Chondrocyte (in vitro differentiated cells): ENCODE measurements around the gene CDK14. TPM values are rescaled to one million over a fixed set of nuclear protein-coding genes. Genes with fewer than 3 reads are reported as not detected.
A peak's percentile ranks its signal among the peaks of the same experiment; 100 is the strongest.

Experiments used
- DNase-seq: peaks from one replicate; pipeline ENCODE4 v3.0.0; 2021; ENCODE audit warnings: mixed read lengths, low spot score
- H3K27ac Mint-ChIP-seq: one replicate; pipeline ENCODE4 v1.8.0; 2021; ENCODE audit warnings: mild to moderate bottlenecking, moderate library complexity, mixed read lengths; ENCODE audit not compliant: unreplicated experiment
- H3K27me3 Mint-ChIP-seq: 2 replicates; pipeline ENCODE4 v1.8.0; 2021; ENCODE audit warnings: low read depth, mixed read lengths
- H3K36me3 Mint-ChIP-seq: 2 replicates; pipeline ENCODE4 v1.8.0; 2021; ENCODE audit warnings: low read depth, mixed read lengths
- H3K4me1 Mint-ChIP-seq: 2 replicates; pipeline ENCODE4 v1.8.0; 2021; ENCODE audit warnings: low read depth, mild to moderate bottlenecking, mixed read lengths
- H3K4me3 Mint-ChIP-seq: one replicate; pipeline ENCODE4 v1.8.0; 2021; ENCODE audit warnings: mild to moderate bottlenecking, moderate library complexity, mixed read lengths; ENCODE audit not compliant: unreplicated experiment
- H3K9me3 Mint-ChIP-seq: 2 replicates; pipeline ENCODE4 v1.8.0; 2021; ENCODE audit warnings: low read depth, mixed read lengths
- CTCF ChIP-seq: fragments of 200-600 bp; sonication (generic); IDR thresholded peaks from 2 replicates; pipeline ENCODE4 v1.5.0; 2021; ENCODE audit warnings: antibody characterized with exemption, mild to moderate bottlenecking, moderate library complexity
- total RNA-seq: library from RNA; stranded (reverse); gene quantifications from 3 replicates; pipeline ENCODE4 v1.2.1, GENCODE V29; 2021

The CDK14 gene
- total RNA-seq, 1 donor from 2014 or later, result 61.4 TPM

GRCh38 chr7:90995996-90996395 is 399.9 kb downstream of the CDK14 start:
- H3K36me3 Mint-ChIP-seq, result peaks cover 10% of the 10 kb centered on the region
- H3K4me3 Mint-ChIP-seq, result no peak overlapping the region
- TF ChIP-seq CTCF, result no peak
- H3K27me3 Mint-ChIP-seq, result no peaks in the 10 kb centered on the region
- H3K4me1 Mint-ChIP-seq, result peaks cover 18% of the 10 kb centered on the region
- no peak overlapping the region for H3K27ac Mint-ChIP-seq
- peaks cover 3% of the 10 kb centered on the region for H3K9me3 Mint-ChIP-seq
- no peak for DNase-seq

- H3K27ac Mint-ChIP-seq, result no peak overlapping the region
These were observed 404.2 kb downstream of the CDK14 start for GRCh38 chr7:90999989-91000979.

GRCh38 chr7:91005024-91005423 is 408.9 kb downstream of the CDK14 start:
- peaks cover 28% of the 10 kb centered on the region for H3K4me1 Mint-ChIP-seq
- no peaks in the 10 kb centered on the region for H3K27me3 Mint-ChIP-seq
- peak; percentile 60 for DNase-seq
- H3K36me3 Mint-ChIP-seq, result peaks cover 14% of the 10 kb centered on the region
- no peak for TF ChIP-seq CTCF
- peaks cover 4% of the 10 kb centered on the region for H3K9me3 Mint-ChIP-seq
- H3K27ac Mint-ChIP-seq, result no peak overlapping the region
- no peak overlapping the region for H3K4me3 Mint-ChIP-seq

More at GRCh38 chr7:90999989-91000979, 404.2 kb downstream of the CDK14 start:
- DNase-seq, result no peak
- Mint-ChIP-seq H3K9me3 (no peaks in the 10 kb centered on the region), H3K27me3 (no peaks in the 10 kb centered on the region), H3K4me3 (no peak overlapping the region), H3K36me3 (peaks cover 8% of the 10 kb centered on the region), H3K4me1 (peaks cover 18% of the 10 kb centered on the region)
- no peak for TF ChIP-seq CTCF

GRCh38 chr7:91005841-91006240 is 409.7 kb downstream of the CDK14 start:
- Mint-ChIP-seq H3K4me3 (no peak overlapping the region), H3K27me3 (no peaks in the 10 kb centered on the region), H3K9me3 (peaks cover 4% of the 10 kb centered on the region), H3K36me3 (peaks cover 14% of the 10 kb centered on the region), H3K27ac (no peak overlapping the region), H3K4me1 (peaks cover 19% of the 10 kb centered on the region)
- TF ChIP-seq CTCF, result no peak
- DNase-seq, result no peak

GRCh38 chr7:91007371-91007770 is 411.2 kb downstream of the CDK14 start:
- no peak for TF ChIP-seq CTCF
- Mint-ChIP-seq H3K36me3 (peaks cover 14% of the 10 kb centered on the region), H3K4me3 (no peak overlapping the region), H3K27ac (no peak overlapping the region), H3K27me3 (no peaks in the 10 kb centered on the region), H3K9me3 (peaks cover 4% of the 10 kb centered on the region), H3K4me1 (peaks cover 24% of the 10 kb centered on the region)
- no peak for DNase-seq
